22Rv1 (cell line): Measurements from ENCODE around the gene DHFR2.
A peak's percentile ranks its signal among the peaks of the same experiment; 100 is the strongest.

ENCODE experiments used
- ZFX ChIP-seq: fragments of 450-650 bp; IDR thresholded peaks from 2 replicates; pipeline ENCODE4 v1.6.1; 2017; ENCODE audit warnings: antibody characterized with exemption, borderline replicate concordance
- TF ChIP-seq, protein P1 (sequence below): fragments of 450-650 bp; IDR thresholded peaks from 2 replicates; pipeline ENCODE4 v1.5.1; 2017; ENCODE audit warnings: mild to moderate bottlenecking

DNA sequence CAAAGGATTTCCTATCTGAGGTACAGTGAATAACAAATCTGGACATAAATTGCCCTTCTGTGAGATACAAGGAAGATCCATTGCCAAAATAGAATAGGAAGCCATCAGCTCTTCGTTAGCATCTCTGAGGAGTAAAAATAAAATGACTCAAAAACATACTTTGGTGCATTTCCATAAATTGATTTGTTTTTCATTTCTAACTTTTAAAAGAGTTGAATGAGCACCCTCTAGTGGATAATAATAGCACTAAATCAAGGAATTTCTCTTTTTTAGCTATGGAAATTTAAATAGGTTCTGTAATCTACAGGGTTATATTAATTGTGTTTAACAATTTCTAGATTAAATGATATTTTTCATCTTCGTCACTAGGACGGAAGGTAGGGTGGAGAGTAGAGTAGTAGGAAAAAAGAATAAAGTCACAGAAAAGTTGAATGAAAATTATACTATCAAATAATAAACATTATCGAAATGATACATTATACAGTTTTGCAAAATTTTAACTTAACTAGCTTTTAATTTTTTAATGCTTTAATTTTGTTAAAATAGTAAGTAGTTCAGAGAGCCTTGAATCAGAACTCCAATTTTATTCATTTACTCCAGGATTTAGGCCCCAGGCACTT lies 6.6 kb upstream of the DHFR2 start:
- TF ChIP-seq, protein P1, sequence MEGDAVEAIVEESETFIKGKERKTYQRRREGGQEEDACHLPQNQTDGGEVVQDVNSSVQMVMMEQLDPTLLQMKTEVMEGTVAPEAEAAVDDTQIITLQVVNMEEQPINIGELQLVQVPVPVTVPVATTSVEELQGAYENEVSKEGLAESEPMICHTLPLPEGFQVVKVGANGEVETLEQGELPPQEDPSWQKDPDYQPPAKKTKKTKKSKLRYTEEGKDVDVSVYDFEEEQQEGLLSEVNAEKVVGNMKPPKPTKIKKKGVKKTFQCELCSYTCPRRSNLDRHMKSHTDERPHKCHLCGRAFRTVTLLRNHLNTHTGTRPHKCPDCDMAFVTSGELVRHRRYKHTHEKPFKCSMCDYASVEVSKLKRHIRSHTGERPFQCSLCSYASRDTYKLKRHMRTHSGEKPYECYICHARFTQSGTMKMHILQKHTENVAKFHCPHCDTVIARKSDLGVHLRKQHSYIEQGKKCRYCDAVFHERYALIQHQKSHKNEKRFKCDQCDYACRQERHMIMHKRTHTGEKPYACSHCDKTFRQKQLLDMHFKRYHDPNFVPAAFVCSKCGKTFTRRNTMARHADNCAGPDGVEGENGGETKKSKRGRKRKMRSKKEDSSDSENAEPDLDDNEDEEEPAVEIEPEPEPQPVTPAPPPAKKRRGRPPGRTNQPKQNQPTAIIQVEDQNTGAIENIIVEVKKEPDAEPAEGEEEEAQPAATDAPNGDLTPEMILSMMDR, result peak; percentile 74
- TF ChIP-seq ZFX, result no peak
